Fibroblast of mammary gland (primary cell): ENCODE data around the gene RREB1.

ENCODE experiments used
- DNase-seq: peaks from one replicate; pipeline ENCODE4 v3.0.0-alpha.2; 2010; ENCODE audit warnings: low read depth
- H3K4me3 ChIP-seq: 2 replicates; pipeline ENCODE4 v1.5.1; 2011; ENCODE audit warnings: low read depth, mild to moderate bottlenecking, low read length, moderate library complexity; ENCODE audit not compliant: control insufficient read depth
- TF ChIP-seq, protein P1 (sequence below): conservative IDR thresholded peaks from 2 replicates; pipeline ENCODE4 v1.5.1; 2011; ENCODE audit warnings: low read depth, low read length, inconsistent platforms; ENCODE audit not compliant: control insufficient read depth, insufficient read depth

RREB1 gene

GRCh38 chr6:7078856-7079255 is 28.9 kb upstream of the RREB1 start:
- TF ChIP-seq, protein P1, sequence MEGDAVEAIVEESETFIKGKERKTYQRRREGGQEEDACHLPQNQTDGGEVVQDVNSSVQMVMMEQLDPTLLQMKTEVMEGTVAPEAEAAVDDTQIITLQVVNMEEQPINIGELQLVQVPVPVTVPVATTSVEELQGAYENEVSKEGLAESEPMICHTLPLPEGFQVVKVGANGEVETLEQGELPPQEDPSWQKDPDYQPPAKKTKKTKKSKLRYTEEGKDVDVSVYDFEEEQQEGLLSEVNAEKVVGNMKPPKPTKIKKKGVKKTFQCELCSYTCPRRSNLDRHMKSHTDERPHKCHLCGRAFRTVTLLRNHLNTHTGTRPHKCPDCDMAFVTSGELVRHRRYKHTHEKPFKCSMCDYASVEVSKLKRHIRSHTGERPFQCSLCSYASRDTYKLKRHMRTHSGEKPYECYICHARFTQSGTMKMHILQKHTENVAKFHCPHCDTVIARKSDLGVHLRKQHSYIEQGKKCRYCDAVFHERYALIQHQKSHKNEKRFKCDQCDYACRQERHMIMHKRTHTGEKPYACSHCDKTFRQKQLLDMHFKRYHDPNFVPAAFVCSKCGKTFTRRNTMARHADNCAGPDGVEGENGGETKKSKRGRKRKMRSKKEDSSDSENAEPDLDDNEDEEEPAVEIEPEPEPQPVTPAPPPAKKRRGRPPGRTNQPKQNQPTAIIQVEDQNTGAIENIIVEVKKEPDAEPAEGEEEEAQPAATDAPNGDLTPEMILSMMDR, result no peak
- no peak for DNase-seq

DNA sequence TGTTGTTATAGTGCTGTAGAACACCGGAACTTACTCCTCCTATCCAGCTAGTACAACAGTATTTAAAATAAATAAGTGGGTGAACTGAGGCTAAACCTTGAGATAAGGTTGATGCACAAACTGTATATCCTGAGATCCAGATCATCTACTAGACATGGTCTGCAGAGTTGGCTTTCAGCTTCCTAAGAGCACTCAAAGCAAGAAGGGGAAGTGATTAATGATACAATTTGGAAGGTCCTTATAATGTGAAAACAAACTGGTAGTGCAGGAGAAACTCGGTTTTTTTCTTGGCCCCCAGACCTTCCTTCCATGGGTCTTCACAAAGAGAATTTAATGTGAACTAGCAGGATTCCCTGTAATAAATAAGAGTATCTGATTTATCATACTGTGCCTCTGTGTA is 27.4 kb upstream of the RREB1 start:
- TF ChIP-seq, protein P1, result no peak
- DNase-seq, result no peak
- no peak overlapping the region for H3K4me3 ChIP-seq

More at GRCh38 chr6:7078856-7079255, 28.9 kb upstream of the RREB1 start:
- no peak overlapping the region for H3K4me3 ChIP-seq

- TF ChIP-seq, protein P1, result no peak
- peak; percentile 22 for DNase-seq
- H3K4me3 ChIP-seq, result no peak overlapping the region
Measured at GRCh38 chr6:7085911-7086310, 21.9 kb upstream of the RREB1 start.

- TF ChIP-seq, protein P1, result peak; percentile 22
- DNase-seq, result peak; percentile 55
- H3K4me3 ChIP-seq, result peak overlapping the region; percentile 40
Measured at GRCh38 chr6:7086488-7086887, 21.3 kb upstream of the RREB1 start.

DNA sequence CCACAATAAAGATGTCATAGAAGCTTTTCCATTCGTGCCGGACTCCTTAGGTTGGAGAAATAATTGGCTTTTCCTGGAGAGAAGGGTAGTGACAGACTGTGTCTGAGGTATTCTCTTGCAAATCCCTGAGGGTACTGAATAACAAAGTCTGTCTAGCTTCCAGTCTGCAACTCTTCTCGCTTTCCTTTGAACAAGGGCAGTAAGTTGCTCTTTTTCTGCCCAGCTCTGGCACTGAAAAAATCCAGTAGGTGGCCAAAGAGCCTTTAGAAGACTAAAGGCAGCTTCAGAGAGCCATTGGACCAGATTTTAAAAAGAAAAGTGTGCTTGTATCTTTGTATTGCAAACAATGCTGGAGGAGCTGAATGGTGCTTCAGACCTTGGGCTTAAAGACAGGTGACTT is 20.7 kb upstream of the RREB1 start:
- TF ChIP-seq, protein P1, result peak; percentile 24
- H3K4me3 ChIP-seq, result peak overlapping the region; percentile 40
- peak; percentile 36 for DNase-seq

DNA sequence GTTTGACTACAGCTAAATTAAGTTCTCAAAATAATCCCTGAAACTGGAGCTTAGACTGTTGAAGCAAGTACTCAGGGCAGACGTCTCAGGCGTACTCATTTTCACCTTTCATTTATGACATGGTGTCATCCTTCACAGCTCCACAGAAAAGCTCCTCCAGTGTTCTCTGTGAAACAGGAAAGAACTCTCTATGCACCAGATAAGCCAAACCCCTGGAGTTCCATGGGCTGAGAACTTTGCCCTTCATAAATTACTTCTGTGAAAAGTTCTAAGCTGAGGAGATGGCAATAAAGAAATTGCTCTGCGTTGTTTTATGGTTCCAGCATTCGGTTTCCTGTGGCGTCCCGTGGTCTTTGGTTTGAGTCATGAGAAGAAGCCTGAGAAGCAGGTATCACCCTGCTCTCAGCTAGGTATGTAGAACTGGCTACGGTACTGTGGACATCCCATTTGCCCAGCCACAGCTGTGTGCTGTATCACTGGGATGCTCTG is 20.2 kb upstream of the RREB1 start:
- DNase-seq, result no peak
- no peak overlapping the region for H3K4me3 ChIP-seq
- TF ChIP-seq, protein P1, result no peak
